ENCODE data around the gene CRTC2. TPM values are rescaled to one million over a fixed set of nuclear protein-coding genes. Genes with fewer than 3 reads are reported as not detected.

CRTC2 gene
- total RNA-seq, 2 experiments from 2014 or later: 147 to 152 TPM

GRCh38 chr1:153978274-153978909 lies 20.0 kb upstream of the CRTC2 start:
- Mint-ChIP-seq H3K4me1 (ENCODE audit: low read depth) (peaks cover 40% of the 10 kb centered on the region), H3K9me3 (no peaks in the 10 kb centered on the region), H3K4me3 (peak overlapping the region; percentile 98), H3K36me3 (ENCODE audit: low read depth) (peaks cover 43% of the 10 kb centered on the region), H3K27me3 (no peaks in the 10 kb centered on the region), H3K27ac (peak overlapping the region; percentile 94)
- ChIA-PET CTCF (interaction anchor here (1.5 to 3.7 kb wide), 7 partner anchors 8 to 181 kb away, joined by 4 to 21 read pairs (median 7); partner anchors contain the start of genes CREB3L4, DENND4B, GATAD2B and RAB13), POLR2A (interaction anchor here (0.6 to 5.3 kb wide), 14 partner anchors 8 to 443 kb away, joined by 3 to 149 read pairs (median 18); partner anchors contain the start of genes CHTOP, CREB3L4, CRTC2 and DENND4B)
- no peak for DNase-seq
- Histone ChIP-seq H3K36me3 (ENCODE audit: insufficient read depth, low read length) (peaks cover 24% of the 10 kb centered on the region), H3K9me3 (ENCODE audit: control insufficient read depth in 1 of 2, insufficient read depth in 1 of 2, low read length in 2 of 2) (no peaks in the 10 kb centered on the region), H3K27ac (ENCODE audit: low read depth in 1 of 2, low read length in 2 of 2) (peak overlapping the region; percentile 71 to 83), H3K4me1 (ENCODE audit: insufficient read depth, low read length) (peaks cover 31% of the 10 kb centered on the region), H3K27me3 (ENCODE audit: control insufficient read depth in 1 of 2, insufficient read depth in 2 of 2, low read length in 2 of 2) (no peaks in the 10 kb centered on the region), H3K4me3 (ENCODE audit: low read length) (peak overlapping the region; percentile 82)
- intact Hi-C loops (cut with DNase I, micrococcal nuclease): loop anchor here in 1 of 2 experiments (1.0 kb wide), 1 partner anchor 12 kb away; the partner anchor contains the start of gene RPS27
- TF ChIP-seq, protein P1, sequence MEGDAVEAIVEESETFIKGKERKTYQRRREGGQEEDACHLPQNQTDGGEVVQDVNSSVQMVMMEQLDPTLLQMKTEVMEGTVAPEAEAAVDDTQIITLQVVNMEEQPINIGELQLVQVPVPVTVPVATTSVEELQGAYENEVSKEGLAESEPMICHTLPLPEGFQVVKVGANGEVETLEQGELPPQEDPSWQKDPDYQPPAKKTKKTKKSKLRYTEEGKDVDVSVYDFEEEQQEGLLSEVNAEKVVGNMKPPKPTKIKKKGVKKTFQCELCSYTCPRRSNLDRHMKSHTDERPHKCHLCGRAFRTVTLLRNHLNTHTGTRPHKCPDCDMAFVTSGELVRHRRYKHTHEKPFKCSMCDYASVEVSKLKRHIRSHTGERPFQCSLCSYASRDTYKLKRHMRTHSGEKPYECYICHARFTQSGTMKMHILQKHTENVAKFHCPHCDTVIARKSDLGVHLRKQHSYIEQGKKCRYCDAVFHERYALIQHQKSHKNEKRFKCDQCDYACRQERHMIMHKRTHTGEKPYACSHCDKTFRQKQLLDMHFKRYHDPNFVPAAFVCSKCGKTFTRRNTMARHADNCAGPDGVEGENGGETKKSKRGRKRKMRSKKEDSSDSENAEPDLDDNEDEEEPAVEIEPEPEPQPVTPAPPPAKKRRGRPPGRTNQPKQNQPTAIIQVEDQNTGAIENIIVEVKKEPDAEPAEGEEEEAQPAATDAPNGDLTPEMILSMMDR (IDR thresholded peaks at IDR 0.05): no peak
- ATAC-seq (ENCODE audit: poor library complexity): no peak

- Mint-ChIP-seq H3K27ac (peak within 1 kb of the TSS; percentile 94), H3K9me3 (no peaks in the 10 kb centered on the region), H3K36me3 (ENCODE audit: low read depth) (peaks cover 47% of the 10 kb centered on the region), H3K4me1 (ENCODE audit: low read depth) (peaks cover 42% of the 10 kb centered on the region), H3K4me3 (peak within 1 kb of the TSS; percentile 98), H3K27me3 (no peaks in the 10 kb centered on the region)
- TF ChIP-seq, protein P1 (IDR thresholded peaks at IDR 0.05): no peak
- peak within 1 kb of the TSS; percentile 80 to 83 for H3K27ac ChIP-seq (ENCODE audit: low read depth in 1 of 2, low read length in 2 of 2)
- ChIA-PET POLR2A (interaction anchor here (0.6 to 5.3 kb wide), 31 partner anchors 9 to 442 kb away, joined by 3 to 149 read pairs (median 4); partner anchors contain the start of genes CHTOP, CREB3L4, CRTC2 and DENND4B), CTCF (interaction anchor here (0.6 to 3.7 kb wide), 10 partner anchors 9 to 294 kb away, joined by 3 to 21 read pairs (median 6); partner anchors contain the start of genes CREB3L4, CRTC2, DENND4B and GATAD2B)
- H3K36me3 ChIP-seq (ENCODE audit: insufficient read depth, low read length): peaks cover 32% of the 10 kb centered on the region
- peak within 1 kb of the TSS; percentile 82 for H3K4me3 ChIP-seq (ENCODE audit: low read length)
- no peaks in the 10 kb centered on the region for H3K27me3 ChIP-seq (ENCODE audit: control insufficient read depth in 1 of 2, insufficient read depth in 2 of 2, low read length in 2 of 2)
- DNase-seq (peak; percentile 68 to 91 (median 82)), ATAC-seq (ENCODE audit: poor library complexity) (peak; percentile 96)
- H3K9me3 ChIP-seq (ENCODE audit: control insufficient read depth in 1 of 2, insufficient read depth in 1 of 2, low read length in 2 of 2): no peaks in the 10 kb centered on the region
- intact Hi-C loops (cut with DNase I, micrococcal nuclease): loop anchor here (1.0 kb wide), 4 partner anchors 10 to 54 kb away; partner anchors contain the start of genes CRTC2 (in 2 of the 2), RPS27 (in 2 of the 2) and CREB3L4 (in 1 of the 2)
- peaks cover 31% of the 10 kb centered on the region for H3K4me1 ChIP-seq (ENCODE audit: insufficient read depth, low read length)
These were observed 19.1 kb upstream of the CRTC2 start, which contains the start of gene JTB for GRCh38 chr1:153977250-153978240. TSS of gene JTB (minus strand) at chr1:153977674. CDS start at chr1:153977252, 422 bp downstream.

Data from CD4-positive, alpha-beta T cell (primary cell).